Measurements from ENCODE around the gene HPN.

Gene HPN

DNA sequence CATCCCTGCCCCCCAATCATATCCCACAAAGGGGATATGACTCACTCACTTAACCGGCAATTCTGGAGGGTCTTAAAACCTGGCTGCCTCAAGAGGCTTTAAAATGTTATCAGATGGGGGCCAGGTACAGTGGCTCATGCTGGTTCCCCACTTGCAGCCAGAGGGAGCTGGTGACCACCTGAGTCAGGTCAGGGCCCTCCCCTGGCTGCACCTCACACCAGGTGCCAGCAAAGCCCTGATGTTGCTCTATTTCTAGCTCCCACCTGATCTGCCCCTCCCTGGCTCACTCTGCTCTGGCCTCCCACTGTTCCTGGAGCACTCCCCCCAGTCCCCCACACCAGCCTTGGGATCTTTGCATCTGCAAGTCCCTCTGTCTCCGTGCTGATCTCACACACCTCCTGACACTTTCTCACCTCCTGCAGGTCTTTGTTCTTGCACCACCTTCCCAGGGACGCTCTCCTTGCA, 14.2 kb downstream of the HPN start:
- no peaks in the 10 kb centered on the region for H3K36me3 ChIP-seq (ENCODE audit: control insufficient read depth in 1 of 2, insufficient read depth in 2 of 2, low read length in 2 of 2)
- DNase-seq, result no peak
- no peak overlapping the region for H2AFZ ChIP-seq (ENCODE audit: insufficient read depth, low read length, poor library complexity)
- no peaks in the 10 kb centered on the region for H3K79me2 ChIP-seq (ENCODE audit: control insufficient read depth, insufficient read depth, low read length, poor library complexity)
- no peak overlapping the region for H3K18ac ChIP-seq (ENCODE audit: low read length)
- H3K4me3 ChIP-seq (ENCODE audit: low read depth, low read length), result no peak overlapping the region
- H2BK120ac ChIP-seq (ENCODE audit: insufficient read depth, low read length, poor library complexity), result no peak overlapping the region
- no peaks in the 10 kb centered on the region for H3K4me1 ChIP-seq (ENCODE audit: control insufficient read depth in 1 of 2, insufficient read depth in 2 of 2, low read length in 2 of 2)
- H3K27me3 ChIP-seq (ENCODE audit: insufficient read depth, low read length), result no peaks in the 10 kb centered on the region
- no CpG with 5 or more reads among the region's 3 CpGs for WGBS (ENCODE audit: extremely low coverage, insufficient coverage, insufficient read length)
- no peak overlapping the region for H3K14ac ChIP-seq (ENCODE audit: low read length)
- H3K4me2 ChIP-seq (ENCODE audit: low read length), result no peak overlapping the region
- no peak overlapping the region for H4K91ac ChIP-seq (ENCODE audit: low read depth, low read length)
- H3K23ac ChIP-seq (ENCODE audit: low read length), result no peak overlapping the region
- H4K12ac ChIP-seq (ENCODE audit: low read depth, low read length), result no peak overlapping the region
- no peak overlapping the region for H2AK5ac ChIP-seq (ENCODE audit: low read length)
- no peaks in the 10 kb centered on the region for H3K79me1 ChIP-seq (ENCODE audit: low read length)
- no peak overlapping the region for H3K27ac ChIP-seq (ENCODE audit: low read depth, low read length)
- H3K4ac ChIP-seq (ENCODE audit: low read depth, low read length), result no peak overlapping the region
- no peak overlapping the region for H4K8ac ChIP-seq (ENCODE audit: low read depth, low read length)
- no peak overlapping the region for H2BK12ac ChIP-seq (ENCODE audit: low read length)
- H3K9ac ChIP-seq (ENCODE audit: low read length), result no peak overlapping the region
- no peak overlapping the region for H2BK5ac ChIP-seq (ENCODE audit: low read depth, low read length, poor library complexity)
- H3K9me3 ChIP-seq (ENCODE audit: insufficient read depth, low read depth, low read length), result no peaks in the 10 kb centered on the region

DNA sequence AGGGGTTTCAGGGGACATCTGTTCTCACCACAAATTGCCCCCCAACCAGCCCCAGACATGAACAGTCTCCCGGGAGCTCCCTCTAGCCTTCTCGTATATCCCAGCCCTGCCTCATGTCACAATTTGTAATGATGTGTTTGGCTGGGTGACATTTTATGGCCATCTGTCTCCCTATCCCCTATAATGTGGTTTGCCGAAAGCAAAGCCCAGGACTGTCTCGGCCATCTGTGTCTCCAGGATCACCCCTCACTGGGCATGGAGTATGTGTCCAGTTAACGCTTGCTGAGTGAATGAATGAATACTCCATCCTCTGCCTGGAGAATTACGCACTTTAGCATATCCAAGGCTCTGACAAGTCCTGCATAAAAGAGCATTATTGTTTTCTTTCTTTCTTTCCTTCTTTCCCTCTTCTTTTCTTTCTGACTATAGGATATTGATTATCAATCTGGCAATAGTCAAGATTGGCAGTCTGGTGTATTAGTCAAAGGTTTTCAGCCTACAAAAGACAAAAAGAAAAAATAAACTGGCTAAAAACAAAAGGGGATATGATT, 15.1 kb downstream of the HPN start:
- Histone ChIP-seq H2AFZ (ENCODE audit: insufficient read depth, low read length, poor library complexity) (no peak overlapping the region), H3K36me3 (ENCODE audit: control insufficient read depth in 1 of 2, insufficient read depth in 2 of 2, low read length in 2 of 2) (no peaks in the 10 kb centered on the region), H3K9ac (ENCODE audit: low read length) (no peak overlapping the region), H2BK120ac (ENCODE audit: insufficient read depth, low read length, poor library complexity) (no peak overlapping the region), H2AK5ac (ENCODE audit: low read length) (no peak overlapping the region), H2BK12ac (ENCODE audit: low read length) (no peak overlapping the region), H2BK5ac (ENCODE audit: low read depth, low read length, poor library complexity) (no peak overlapping the region), H3K4me2 (ENCODE audit: low read length) (no peak overlapping the region), H4K91ac (ENCODE audit: low read depth, low read length) (no peak overlapping the region), H4K12ac (ENCODE audit: low read depth, low read length) (no peak overlapping the region), H3K14ac (ENCODE audit: low read length) (no peak overlapping the region), H3K27me3 (ENCODE audit: insufficient read depth, low read length) (no peaks in the 10 kb centered on the region), H3K4me1 (ENCODE audit: control insufficient read depth in 1 of 2, insufficient read depth in 2 of 2, low read length in 2 of 2) (no peaks in the 10 kb centered on the region), H3K4ac (ENCODE audit: low read depth, low read length) (no peak overlapping the region), H4K8ac (ENCODE audit: low read depth, low read length) (no peak overlapping the region), H3K27ac (ENCODE audit: low read depth, low read length) (no peak overlapping the region), H3K18ac (ENCODE audit: low read length) (no peak overlapping the region), H3K9me3 (ENCODE audit: insufficient read depth, low read depth, low read length) (no peaks in the 10 kb centered on the region), H3K4me3 (ENCODE audit: low read depth, low read length) (no peak overlapping the region), H3K23ac (ENCODE audit: low read length) (no peak overlapping the region), H3K79me2 (ENCODE audit: control insufficient read depth, insufficient read depth, low read length, poor library complexity) (no peaks in the 10 kb centered on the region), H3K79me1 (ENCODE audit: low read length) (no peaks in the 10 kb centered on the region)
- WGBS (ENCODE audit: extremely low coverage, insufficient coverage, insufficient read length), result no CpG with 5 or more reads among the region's 6 CpGs
- no peak for DNase-seq

DNA sequence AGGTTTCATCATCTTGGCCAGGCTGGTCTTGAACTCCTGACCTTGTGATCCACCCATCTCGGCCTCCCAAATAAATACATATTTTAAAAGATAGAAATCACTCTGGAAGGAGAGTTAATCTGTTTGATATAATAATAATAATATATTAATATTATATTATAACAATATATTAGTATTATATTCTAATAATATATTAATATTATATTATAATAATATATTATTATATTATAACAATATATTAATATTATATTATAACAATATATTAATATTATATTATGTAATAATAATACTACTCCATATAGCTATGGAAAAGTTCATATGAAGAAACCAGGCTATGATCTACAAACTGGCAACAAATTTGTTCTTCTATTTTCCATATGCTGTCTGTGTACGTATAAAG, 16.8 kb downstream of the HPN start:
- no peak overlapping the region for H3K4me3 ChIP-seq (ENCODE audit: low read depth, low read length)
- no peaks in the 10 kb centered on the region for H3K9me3 ChIP-seq (ENCODE audit: insufficient read depth, low read depth, low read length)
- DNase-seq, result no peak
- no peak overlapping the region for H3K14ac ChIP-seq (ENCODE audit: low read length)
- H3K4ac ChIP-seq (ENCODE audit: low read depth, low read length), result no peak overlapping the region
- no peak overlapping the region for H2AFZ ChIP-seq (ENCODE audit: insufficient read depth, low read length, poor library complexity)
- H2AK5ac ChIP-seq (ENCODE audit: low read length), result no peak overlapping the region
- H3K27me3 ChIP-seq (ENCODE audit: insufficient read depth, low read length), result no peaks in the 10 kb centered on the region
- H2BK12ac ChIP-seq (ENCODE audit: low read length), result no peak overlapping the region
- H3K18ac ChIP-seq (ENCODE audit: low read length), result no peak overlapping the region
- H3K79me2 ChIP-seq (ENCODE audit: control insufficient read depth, insufficient read depth, low read length, poor library complexity), result no peaks in the 10 kb centered on the region
- H2BK120ac ChIP-seq (ENCODE audit: insufficient read depth, low read length, poor library complexity), result no peak overlapping the region
- H3K9ac ChIP-seq (ENCODE audit: low read length), result no peak overlapping the region
- no peak overlapping the region for H4K8ac ChIP-seq (ENCODE audit: low read depth, low read length)
- H3K4me2 ChIP-seq (ENCODE audit: low read length), result no peak overlapping the region
- no peak overlapping the region for H3K27ac ChIP-seq (ENCODE audit: low read depth, low read length)
- H2BK5ac ChIP-seq (ENCODE audit: low read depth, low read length, poor library complexity), result no peak overlapping the region
- H4K12ac ChIP-seq (ENCODE audit: low read depth, low read length), result no peak overlapping the region
- H3K36me3 ChIP-seq (ENCODE audit: control insufficient read depth in 1 of 2, insufficient read depth in 2 of 2, low read length in 2 of 2), result no peaks in the 10 kb centered on the region
- no CpG with 5 or more reads among the region's 2 CpGs for WGBS (ENCODE audit: extremely low coverage, insufficient coverage, insufficient read length)
- H3K4me1 ChIP-seq (ENCODE audit: control insufficient read depth in 1 of 2, insufficient read depth in 2 of 2, low read length in 2 of 2), result no peaks in the 10 kb centered on the region
- no peak overlapping the region for H3K23ac ChIP-seq (ENCODE audit: low read length)
- H3K79me1 ChIP-seq (ENCODE audit: low read length), result no peaks in the 10 kb centered on the region
- H4K91ac ChIP-seq (ENCODE audit: low read depth, low read length), result no peak overlapping the region

DNA sequence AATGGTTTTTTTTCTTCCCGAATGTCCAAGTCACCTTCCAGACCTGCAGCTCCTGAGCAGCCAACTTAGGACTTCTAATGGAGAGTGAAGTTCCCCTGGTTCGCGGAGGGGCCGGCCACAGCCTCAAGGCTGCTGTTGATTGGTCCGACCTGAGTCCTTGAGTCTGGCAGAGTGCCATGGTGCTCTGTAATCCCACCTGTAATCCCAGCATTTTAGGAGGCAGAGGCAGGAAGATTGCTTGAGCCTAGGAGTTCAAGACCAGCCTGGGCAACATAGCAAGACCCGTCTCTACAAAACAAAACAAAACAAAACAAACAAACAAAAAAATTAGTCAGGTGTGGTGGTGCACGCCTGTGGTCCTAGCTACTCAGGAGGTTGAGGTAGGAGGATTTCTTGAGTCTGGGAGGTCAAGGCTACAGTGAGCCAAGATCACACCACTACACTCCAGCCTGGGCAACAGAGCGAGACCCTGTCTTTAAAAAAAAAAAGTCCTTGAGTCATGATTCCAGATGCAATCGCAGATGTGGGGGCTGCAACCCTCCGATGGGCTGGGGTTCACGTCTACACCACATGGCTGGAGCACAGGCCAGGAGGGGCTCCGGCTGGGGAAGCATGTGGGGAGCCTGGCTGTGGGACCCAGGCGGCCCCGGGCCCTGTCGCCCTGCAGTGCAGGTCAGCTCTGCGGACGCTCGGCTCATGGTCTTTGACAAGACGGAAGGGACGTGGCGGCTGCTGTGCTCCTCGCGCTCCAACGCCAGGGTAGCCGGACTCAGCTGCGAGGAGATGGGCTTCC, 17.7 kb downstream of the HPN start:
- Histone ChIP-seq H3K27me3 (ENCODE audit: insufficient read depth, low read length) (no peaks in the 10 kb centered on the region), H2BK12ac (ENCODE audit: low read length) (no peak overlapping the region), H3K36me3 (ENCODE audit: control insufficient read depth in 1 of 2, insufficient read depth in 2 of 2, low read length in 2 of 2) (no peaks in the 10 kb centered on the region), H2BK120ac (ENCODE audit: insufficient read depth, low read length, poor library complexity) (no peak overlapping the region), H4K8ac (ENCODE audit: low read depth, low read length) (no peak overlapping the region), H3K79me2 (ENCODE audit: control insufficient read depth, insufficient read depth, low read length, poor library complexity) (no peaks in the 10 kb centered on the region), H2BK5ac (ENCODE audit: low read depth, low read length, poor library complexity) (no peak overlapping the region), H3K18ac (ENCODE audit: low read length) (no peak overlapping the region), H2AFZ (ENCODE audit: insufficient read depth, low read length, poor library complexity) (no peak overlapping the region), H3K4me1 (ENCODE audit: control insufficient read depth in 1 of 2, insufficient read depth in 2 of 2, low read length in 2 of 2) (no peaks in the 10 kb centered on the region), H3K4me2 (ENCODE audit: low read length) (no peak overlapping the region), H4K12ac (ENCODE audit: low read depth, low read length) (no peak overlapping the region), H2AK5ac (ENCODE audit: low read length) (no peak overlapping the region), H3K79me1 (ENCODE audit: low read length) (no peaks in the 10 kb centered on the region), H3K14ac (ENCODE audit: low read length) (no peak overlapping the region), H3K9ac (ENCODE audit: low read length) (no peak overlapping the region), H3K4ac (ENCODE audit: low read depth, low read length) (no peak overlapping the region), H3K27ac (ENCODE audit: low read depth, low read length) (no peak overlapping the region), H3K23ac (ENCODE audit: low read length) (no peak overlapping the region), H3K9me3 (ENCODE audit: insufficient read depth, low read depth, low read length) (no peaks in the 10 kb centered on the region), H3K4me3 (ENCODE audit: low read depth, low read length) (no peak overlapping the region), H4K91ac (ENCODE audit: low read depth, low read length) (no peak overlapping the region)
- no peak for DNase-seq
- no CpG with 5 or more reads among the region's 26 CpGs for WGBS (ENCODE audit: extremely low coverage, insufficient coverage, insufficient read length)
